ENCODE measurements around the gene CGNL1. TPM values are rescaled to one million over a fixed set of nuclear protein-coding genes. Genes with fewer than 3 reads are reported as not detected.

Gene CGNL1
- total and polyA plus RNA-seq, 10 of the 15 experiments (the other 5 are each of a cell fraction or from before 2014, with no cell fraction given) = under 0.01 to 0.27 (median 0.04) TPM; not detected in 3

DNA sequence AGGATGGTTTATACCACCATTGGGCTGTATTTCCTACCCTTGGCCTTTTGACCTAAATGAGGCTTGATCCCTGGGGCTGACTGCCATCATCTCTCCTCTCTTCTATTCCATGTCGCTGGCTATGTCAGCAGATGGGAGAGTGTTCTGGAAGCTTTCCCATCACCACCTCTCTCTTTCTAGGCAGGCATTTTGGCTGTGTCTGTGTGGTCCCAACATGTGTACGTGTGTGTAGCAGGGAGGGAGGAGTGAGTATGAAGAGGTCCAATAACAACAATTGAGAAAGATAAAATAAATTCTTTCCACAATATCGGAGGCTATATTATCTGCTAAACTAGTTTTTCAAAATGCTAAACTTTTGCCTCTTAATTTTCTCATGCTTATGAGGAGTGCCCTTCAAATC is 34.1 kb downstream of the CGNL1 start:
- RAD21 ChIA-PET (ENCODE audit: unreplicated experiment) = interaction anchor here (0.8 kb wide), 1 partner anchor 68 kb away, joined by 3 read pairs; no protein-coding TSS in a partner anchor
- intact Hi-C loops (cut with micrococcal nuclease; ENCODE audit: unreplicated experiment) = no loop called here
- Histone ChIP-seq H3K36me3 (ENCODE audit: control insufficient read depth in 2 of 2, insufficient read depth in 2 of 2, low read length in 1 of 2) (no peaks in the 10 kb centered on the region), H3K4me1 (ENCODE audit: control insufficient read depth, insufficient read depth, low read length) (no peaks in the 10 kb centered on the region), H3K27me3 (replicated peaks in 1 of 2; ENCODE audit: control insufficient read depth in 2 of 2, insufficient read depth in 2 of 2, low read length in 1 of 2) (peaks cover 0 to 5% of the 10 kb centered on the region in 2 experiments; a peak in 2 of 4 replicates), H4K20me1 (ENCODE audit: control insufficient read depth, insufficient read depth) (no peaks in the 10 kb centered on the region), H3K9ac (ENCODE audit: control insufficient read depth, insufficient read depth, low read length) (no peak overlapping the region), H3K4me2 (ENCODE audit: control insufficient read depth, insufficient read depth) (no peak overlapping the region), H3K9me3 (replicated peaks; ENCODE audit: control insufficient read depth, insufficient read depth, low read length) (no peaks in the 10 kb centered on the region), H2AFZ (ENCODE audit: control insufficient read depth, low read depth, low read length) (no peak overlapping the region), H3K4me3 (no peak overlapping the region), H3K27ac (ENCODE audit: control insufficient read depth, insufficient read depth) (no peak overlapping the region), H3K79me2 (ENCODE audit: control insufficient read depth, insufficient read depth, low read length) (no peaks in the 10 kb centered on the region)
- no peak for DNase-seq (ENCODE audit: low read depth, low spot score)
- TF ChIP-seq FOS (IDR thresholded peaks at IDR 0.05; ENCODE audit: borderline replicate concordance, extremely low read depth, insufficient read length) = no peak
- no peak for TF ChIP-seq ZBTB40 (IDR thresholded peaks at IDR 0.05; ENCODE audit: borderline replicate concordance)
- no peak for TF ChIP-seq ZNF384 (IDR thresholded peaks at IDR 0.05; ENCODE audit: borderline replicate concordance, low read depth, low read length)
- TF ChIP-seq ZNF207 (IDR thresholded peaks at IDR 0.05; ENCODE audit: borderline replicate concordance) = no peak
- TF ChIP-seq CHD1 (IDR thresholded peaks at IDR 0.05; ENCODE audit: low read depth, low read length) = no peak
- no peak for TF ChIP-seq ZNF622 (IDR thresholded peaks at IDR 0.05)
- no peak for TF ChIP-seq SRF (IDR thresholded peaks at IDR 0.05; ENCODE audit: low read depth in 2 of 2, low read length in 2 of 2)
- no peak for TF ChIP-seq EGR1 (IDR thresholded peaks at IDR 0.05; ENCODE audit: borderline replicate concordance in 1 of 2, low read depth in 2 of 2, low read length in 2 of 2)
- no peak for FAIRE-seq
- CTCF ChIA-PET = no interaction called here
- in situ Hi-C loops (cut with MboI) = no loop called here
- SMC1A ChIA-PET (ENCODE audit: uncharacterized antibody, unreplicated experiment) = no interaction called here
- 44% methylated on average over 3 of the region's 3 CpGs for WGBS (ENCODE audit: insufficient coverage, insufficient replicate concordance, low lambda C conversion rate, missing lambda C conversion rate)
- POLR2A ChIA-PET = no interaction called here
- BruUV-seq (replicated peaks) = no TSS peak
- ATAC-seq = no peak

Measured in GM12878 (cell line).